ENCODE data around the gene POLN.

POLN gene

DNA sequence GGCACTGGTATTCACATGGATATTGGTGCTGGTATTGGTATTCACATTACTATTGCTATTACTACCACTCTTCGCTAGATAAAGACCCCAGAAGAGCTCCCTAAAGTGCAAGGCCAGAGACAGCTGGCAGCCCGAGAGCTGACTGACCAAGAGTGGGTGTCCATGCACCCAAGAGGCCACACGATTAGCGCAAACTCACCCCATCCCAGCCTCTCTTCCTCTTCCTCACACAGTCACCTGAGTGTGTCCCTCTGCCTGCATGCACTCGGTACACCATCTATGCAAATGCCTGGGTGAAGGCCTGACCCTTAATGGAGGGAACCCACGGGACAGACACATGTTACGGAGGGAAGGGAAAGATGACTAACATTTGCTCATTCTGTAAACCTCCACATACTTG, 86.7 kb downstream of the POLN start:
- no peak for DNase-seq

DNA sequence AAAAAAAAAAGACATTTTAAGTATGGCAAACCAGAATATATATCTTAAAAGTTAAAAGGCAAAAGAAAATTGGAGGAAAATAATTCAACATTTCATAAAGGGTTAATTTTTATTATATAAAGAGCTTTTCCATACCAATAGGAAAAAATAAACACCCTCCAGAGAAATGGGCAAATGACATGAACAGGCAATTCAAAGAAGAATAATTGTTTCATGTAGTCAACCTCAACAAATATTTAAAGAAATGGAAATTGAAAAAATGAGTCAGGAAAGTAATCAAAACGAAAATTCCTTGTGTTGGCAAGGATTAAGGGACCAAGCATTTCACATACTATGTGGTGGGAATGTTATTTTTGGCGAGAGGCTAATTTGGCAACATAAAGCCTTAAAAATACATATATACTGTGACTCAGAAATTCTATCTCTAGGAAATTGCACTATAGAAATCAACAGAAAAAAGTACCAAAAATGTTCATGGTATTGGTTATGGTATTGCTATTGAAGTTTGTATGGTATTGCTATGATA, 87.6 kb downstream of the POLN start:
- DNase-seq = no peak

DNA sequence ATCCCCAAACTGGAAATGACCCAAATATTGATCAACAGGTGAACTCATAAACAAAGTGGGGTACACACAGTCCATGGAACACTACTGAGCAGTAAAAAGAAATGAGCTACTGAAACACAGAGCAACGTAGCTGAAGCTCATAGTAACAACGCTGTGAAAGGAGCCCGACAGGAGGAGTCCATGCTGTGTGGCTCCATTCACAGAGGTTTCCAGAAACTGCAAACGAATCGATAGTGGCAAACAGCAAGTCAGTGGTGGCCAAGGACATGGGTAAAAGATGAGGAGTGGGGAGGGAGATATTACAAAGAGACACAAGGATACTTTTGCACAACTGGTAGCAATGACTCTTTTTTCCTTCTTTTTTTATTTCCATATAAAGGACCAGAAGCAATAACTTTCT, 90.4 kb downstream of the POLN start:
- no peak for DNase-seq

DNA sequence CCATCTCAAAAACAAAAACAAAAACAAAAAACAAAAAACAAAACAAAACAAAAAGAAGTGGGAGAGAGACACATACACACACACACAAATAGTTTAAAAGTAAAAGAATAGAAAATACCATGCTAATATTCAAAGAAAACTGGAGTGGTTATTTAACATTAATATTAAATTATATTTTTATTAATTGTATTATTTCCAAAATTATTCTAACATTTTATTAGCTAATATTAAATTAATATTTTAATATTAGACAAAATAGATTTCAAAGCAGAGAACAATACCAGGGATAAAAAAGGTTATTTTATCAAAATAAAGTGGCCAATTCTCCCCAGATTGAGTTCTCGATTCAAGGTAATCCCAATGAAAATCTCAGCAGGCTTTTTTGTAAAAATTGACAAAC, 91.8 kb downstream of the POLN start:
- DNase-seq = no peak

DNA sequence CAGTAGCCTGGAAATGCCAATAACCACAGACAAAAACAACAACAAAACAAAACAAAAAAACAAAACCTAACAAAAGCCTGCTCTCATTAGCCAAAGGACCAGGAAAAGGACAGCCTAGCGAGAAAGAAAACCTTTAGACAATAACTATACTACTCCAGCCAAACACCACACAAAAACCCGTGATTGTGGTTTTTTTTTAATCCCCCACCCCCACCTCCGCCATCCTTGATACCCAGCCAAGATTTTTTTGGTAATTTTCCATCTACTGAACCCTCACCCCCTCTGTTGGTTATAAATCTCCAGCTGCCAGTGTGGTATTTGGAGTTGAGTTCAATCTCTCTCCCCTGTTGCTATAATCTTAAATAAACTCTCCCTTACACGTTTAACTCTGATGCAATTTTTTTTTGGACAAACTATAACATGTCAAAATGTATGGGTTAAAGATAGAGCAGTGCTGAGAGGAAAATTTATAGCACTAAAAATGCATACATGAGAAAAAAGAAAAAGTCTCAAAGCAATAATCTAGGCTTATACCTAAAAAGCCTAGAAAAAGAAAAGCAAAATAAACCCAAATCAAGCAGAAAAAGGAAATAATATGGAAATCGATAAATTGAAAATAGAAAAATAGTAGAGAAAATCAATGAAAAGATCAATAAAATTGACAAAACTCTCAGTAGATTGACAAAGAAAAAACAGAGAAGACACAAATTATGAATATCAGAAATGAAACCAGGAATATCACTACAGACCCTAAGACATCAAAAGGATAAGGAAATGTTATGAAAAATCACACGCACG, 99.1 kb downstream of the POLN start:
- DNase-seq = no peak

DNA sequence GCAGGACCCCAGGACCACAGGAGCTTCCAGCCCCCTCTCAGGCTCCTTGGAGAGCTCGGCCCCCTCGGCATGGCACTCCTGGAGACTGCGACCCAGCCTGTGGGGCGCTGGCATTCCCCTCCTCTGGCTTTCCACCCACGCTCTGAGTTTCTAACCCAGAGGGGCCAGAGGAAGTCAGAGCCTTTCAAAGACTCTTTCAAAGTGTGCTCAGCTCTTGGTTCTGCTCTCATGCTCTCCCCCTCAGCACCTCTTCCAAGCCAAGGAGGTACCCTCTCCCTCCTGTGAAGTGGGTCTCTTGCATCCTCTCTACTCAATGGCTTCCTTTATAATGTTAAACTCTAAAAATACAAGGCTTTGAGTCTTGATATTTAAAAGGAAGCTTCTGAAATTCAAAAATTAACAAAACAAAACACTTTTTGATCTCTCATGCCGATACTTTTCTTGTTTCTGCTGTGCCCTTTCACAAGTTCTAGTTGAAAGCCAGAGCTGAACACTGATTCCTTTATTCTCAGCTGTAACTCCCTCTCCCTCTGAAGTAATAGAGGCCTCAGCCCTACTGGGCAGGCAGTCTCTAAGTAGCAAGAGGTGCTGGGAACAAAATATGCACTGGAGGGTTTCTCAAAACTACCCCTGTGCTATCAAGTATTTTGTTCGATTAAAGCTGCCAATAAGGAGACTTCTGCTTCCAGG, 100.0 kb downstream of the POLN start:
- DNase-seq = no peak

DNA sequence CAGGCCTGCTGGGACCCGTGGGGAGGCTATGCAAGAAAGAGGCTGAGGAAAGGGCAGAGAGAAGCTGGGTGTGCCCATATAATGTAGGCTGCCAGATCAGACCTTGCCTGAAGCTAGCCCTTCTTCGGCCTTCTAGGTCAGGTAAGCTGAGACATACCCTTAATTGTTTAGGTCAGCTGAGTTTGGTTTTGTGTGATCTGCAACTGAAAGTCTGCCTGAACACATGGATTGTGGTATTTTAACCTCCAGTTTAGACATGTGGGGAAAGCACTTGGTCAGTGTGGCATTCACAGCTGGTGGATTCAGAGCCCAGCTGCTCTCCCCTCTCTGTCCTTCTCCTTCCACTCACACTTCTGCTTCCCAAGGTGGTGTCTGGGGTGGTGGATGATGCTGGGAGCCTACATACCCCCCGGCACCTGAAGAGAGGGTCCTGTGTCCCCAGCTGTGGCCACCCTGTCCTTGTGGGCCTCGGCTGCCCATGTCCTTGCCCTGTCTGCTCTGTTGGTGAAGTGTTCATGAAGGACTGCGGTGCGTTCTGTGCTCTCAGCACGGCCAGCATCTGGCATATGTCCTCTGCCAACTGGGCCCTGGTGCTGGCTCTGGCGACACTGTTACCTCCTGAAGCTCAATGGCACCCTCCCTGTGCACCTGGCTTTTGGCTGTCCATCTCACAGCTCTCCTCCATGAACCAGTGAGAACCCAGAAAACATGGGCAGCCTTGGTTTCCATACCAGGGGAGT, 100.7 kb downstream of the POLN start:
- no peak for DNase-seq

DNA sequence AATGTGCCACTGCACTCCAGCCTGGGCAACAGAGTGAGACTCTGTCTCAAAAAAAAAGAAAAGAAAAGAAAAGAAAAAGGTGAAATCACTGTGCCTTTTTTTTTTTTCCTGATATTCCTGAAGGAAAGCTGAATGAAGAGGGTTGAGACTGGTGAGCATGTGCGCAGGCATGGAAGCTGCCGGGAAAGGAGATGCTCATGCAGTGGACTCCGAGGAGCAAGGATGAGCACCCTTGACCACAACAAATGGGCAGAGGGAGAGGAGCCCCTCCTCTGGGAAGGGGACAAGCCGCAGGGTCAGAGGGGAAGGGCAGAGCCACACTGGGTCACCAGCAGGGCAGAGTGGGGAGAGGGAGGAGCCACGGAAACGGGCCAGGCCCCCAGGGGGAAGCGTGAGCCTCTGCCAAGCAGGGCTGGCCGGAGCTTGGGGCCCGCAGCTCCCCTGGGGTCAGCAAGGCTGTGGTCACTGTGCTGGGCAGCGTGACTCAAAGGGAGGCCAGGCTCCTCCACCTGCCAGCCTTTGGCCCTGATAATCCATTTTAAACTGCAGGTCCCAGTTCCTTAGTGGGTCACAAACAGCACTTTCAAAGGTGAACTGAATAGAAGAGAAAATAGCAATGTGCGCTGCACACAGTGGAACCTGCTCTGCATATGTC, 102.9 kb downstream of the POLN start:
- no peak for DNase-seq

DNA sequence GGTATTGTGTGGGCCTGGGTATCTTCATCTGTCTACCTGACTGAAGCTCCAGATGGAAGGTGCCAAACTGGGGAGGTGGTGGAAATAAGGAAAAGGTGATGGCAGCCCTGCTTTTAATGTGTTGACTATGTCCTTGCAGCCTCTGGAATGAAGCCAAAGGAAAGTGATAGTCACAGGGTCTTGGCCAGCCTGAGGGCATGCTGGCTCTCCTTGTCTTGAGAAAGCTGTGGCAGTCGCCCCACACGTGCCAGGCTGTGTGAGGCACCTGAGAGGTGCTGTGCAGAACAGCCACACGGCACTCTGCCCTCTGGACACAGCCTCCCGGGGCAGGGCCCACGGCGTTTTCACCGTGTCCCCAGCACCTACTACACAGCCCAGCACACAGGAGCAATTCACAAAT, 105.2 kb downstream of the POLN start:
- DNase-seq = no peak

DNA sequence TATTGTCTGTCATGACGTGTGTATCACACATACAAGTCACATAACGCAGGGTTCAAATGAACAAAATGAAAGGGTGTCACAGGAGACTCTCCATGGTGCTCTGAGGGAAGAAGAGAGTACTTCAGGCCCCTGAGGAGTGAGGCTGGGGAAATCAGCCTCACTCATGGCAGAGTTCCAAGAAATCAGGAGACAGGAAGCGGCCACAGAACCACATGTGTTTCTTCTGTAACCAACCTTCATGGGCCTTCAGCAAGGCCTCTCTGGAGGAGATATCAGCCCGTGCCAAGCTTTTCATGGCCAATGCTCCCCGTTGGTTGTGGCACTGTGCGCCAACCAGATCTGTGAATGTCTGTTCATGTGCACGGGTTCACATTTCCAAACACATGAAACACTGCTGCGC, 106.8 kb downstream of the POLN start:
- peak; percentile 33 for DNase-seq

DNA sequence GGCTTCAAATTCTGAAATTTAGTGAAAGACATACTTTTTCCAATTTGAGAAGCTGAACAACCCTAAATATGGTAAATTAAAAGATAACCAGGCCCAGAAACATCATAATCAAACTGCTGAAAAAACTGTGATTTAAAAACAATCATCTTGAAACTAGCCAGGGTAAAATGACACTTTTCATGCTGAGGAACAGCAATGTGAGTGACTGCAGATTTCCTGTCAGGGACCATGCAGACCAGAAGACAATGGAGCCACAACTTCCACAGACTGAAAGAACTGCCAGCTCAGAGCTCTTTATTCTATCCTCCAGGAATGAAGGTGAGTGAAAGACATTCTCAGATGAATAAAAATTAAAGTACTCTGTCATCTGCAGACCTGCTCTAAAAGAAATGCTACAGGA, 109.5 kb downstream of the POLN start:
- DNase-seq = no peak

DNA sequence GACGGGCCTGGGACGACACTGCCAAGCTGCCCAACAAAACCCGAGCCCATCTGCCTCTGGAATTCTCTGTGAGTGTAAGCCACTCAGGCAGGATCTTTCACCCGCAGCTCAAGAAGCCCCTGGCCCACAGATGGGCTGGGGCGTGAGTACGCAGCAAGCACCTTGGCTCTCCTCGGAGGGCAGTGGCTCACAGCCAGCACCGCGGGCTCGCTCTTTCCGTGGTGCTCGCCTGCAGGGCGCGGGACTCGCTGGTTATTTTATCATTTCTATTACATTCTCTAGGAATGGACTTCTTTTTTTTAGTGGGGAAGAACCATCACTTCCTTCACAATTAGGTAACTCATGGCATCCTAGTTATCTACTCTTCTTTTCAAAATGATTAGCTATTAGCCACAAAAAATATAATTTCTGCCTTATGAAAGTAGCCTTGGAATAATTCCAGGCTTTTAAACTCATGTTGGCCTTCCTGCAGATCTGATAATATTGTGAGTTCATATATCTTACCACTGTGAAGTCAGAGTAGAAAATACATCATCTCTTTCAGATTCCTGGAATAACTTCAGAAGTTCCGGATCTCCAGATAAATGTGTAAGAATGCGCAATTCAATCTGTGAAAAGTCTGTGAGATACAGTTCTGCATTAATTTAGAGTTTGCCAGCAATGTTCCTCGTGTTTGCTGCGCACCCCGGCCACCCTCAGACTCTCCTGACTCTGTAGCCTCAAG, 114.2 kb downstream of the POLN start:
- DNase-seq = no peak

DNA sequence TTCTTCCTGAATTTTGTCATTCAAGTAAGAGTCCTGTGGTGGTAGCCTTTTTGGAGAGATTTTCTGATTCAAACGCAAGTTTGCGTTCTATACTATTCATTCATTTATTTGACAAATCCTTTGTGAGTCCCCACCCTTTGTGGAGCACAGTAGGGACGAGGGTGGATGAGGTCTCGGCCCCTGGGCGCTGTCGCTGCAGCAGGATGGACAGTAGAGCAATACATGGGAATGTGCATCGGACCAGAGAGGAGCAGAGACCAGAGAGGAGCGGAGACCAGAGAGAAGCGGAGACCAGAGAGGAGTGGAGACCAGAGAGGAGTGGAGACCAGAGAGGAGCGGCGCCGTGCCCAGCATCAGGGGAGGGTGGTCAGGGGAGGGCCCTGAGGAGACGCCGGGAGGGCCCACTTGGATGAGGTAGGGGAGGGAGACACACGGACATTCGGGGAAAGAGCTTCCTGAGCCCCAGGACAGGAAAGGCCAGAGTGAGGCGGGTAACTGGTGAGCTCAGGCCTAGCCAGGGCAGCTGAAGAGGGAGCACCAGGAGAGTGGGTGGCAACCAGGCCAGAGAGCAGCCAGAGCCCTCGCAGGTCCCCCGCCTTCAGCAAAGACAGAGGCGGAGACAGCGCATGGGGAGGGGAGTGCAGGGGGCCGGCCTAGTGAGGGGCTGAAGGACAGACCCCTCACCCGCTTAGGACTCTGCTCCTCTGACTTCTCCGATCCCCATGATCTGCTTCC, 115.4 kb downstream of the POLN start:
- no peak for DNase-seq

DNA sequence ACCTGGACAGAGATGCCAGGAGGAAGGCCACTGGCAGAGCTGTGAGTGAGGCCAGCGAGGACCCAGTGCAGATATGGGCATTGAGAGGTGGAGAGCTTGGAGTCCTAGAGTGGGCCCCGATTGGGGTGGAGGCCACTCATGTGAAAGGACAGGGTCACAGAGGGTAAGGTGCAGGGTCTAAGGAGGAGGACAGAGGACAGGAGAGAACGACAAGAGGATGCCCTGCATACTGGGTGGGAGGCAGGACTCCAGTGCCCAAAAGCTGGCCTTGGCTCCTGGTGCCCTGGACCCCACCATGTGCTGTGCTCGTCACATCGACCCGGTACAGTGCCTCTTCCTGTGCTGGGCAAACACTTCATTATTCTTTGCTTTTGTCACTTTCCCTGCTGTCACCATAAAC, 116.1 kb downstream of the POLN start:
- DNase-seq = no peak

DNA sequence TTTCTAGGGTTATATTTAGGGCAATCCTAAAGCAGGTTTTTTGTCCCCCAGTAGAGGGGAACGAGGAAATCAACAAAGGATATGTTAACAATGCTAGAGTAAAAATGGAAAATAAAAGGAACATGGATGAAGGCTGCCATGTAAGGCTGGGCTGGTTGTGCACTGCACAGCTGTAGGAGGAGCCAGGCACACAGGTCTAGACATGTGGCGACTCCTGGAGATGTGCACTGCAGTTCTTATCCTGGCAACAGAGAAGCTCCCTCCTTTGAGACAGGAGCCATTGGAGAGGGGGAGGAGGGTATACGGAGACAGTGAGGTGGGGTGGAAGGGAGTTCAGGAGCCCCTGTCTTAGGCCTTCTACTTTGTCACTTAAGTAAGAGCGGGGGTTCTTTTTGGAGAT, 116.9 kb downstream of the POLN start:
- DNase-seq = no peak

DNA sequence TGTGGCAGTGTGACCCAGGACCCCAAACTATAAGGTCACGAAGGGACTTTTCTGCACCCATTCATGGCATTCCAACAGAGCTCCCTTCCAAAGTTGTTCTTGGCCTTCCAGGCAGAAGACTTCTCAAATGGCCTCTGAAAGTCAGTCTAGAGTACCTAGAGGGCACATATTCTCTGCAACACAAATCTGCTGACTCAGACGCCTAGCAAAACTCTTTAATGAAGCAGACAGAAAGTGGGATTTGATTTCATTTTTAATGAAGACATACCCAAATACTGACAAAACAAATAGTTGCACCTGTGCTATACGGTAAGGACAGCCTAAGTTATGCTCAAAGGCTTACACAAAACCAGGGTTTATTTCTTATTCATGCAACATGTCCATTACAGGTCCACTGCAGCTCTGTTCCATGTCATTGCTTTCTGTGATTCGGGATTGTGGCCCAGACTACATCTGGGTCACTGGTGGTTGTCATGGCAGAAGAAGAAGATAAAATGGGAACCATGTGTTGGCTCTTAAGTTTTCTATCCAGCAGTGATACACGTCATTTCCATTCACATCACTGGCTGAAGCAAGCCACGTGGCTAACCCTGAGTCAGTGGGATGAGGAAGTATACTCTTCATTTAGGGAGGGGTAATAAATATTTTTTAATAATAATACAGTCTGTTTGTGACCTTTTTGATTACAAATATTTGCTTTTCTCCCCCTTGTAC, 125.1 kb downstream of the POLN start:
- DNase-seq = no peak

DNA sequence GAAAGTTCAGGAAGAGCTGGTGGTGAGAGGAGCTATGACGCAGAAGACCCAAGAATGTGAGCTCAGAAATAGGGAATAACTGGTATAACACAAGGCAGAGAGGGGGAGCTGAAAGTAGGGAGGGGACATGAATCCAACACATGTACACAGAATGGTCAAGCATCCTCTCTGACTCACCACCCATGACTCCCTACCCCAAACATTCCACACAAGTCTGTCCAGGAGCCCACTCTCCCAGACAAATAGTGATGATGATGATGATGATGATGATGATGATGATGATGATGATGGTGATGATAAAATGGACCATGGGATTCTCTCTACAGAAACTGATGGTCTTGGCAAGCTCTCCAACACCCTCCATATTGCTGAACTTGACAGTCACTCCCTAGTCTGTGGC, 136.4 kb downstream of the POLN start:
- DNase-seq = no peak

DNA sequence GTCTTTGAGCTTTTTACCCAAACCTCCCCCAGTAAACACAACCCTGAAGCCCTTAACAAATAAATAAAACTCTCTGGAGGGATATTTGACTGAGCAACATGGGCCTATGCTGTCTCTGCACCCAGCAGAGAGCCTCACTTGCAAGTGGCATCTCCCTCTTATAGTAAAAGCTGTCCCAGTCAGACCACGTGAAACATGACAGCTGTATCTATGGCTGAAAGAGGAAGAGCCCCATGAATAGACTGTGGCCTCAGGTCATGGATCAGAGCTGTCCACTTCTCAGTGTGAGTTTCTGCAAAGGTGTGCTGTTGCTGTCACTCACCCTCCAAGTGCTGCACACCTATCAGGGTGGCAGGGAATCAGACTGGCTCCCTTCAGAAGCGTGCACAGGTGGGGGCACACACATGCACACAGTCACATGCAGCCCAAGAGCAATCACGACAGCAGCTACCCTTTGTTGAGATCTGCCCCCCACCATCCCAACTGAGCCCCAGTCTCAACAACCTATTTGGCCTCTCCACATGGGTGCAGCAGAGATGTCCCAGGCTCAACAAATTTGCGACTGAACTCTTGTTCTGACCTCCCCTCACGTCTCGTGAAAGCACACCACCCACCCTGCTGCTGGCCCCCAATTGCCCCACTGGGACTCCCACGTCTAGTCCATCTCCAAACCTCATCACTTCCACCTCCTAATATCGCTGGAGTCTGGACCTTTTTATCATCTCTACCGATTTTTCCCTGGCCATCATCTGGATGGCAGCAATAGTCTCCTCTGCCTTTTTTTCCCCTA, 137.2 kb downstream of the POLN start:
- no peak for DNase-seq

DNA sequence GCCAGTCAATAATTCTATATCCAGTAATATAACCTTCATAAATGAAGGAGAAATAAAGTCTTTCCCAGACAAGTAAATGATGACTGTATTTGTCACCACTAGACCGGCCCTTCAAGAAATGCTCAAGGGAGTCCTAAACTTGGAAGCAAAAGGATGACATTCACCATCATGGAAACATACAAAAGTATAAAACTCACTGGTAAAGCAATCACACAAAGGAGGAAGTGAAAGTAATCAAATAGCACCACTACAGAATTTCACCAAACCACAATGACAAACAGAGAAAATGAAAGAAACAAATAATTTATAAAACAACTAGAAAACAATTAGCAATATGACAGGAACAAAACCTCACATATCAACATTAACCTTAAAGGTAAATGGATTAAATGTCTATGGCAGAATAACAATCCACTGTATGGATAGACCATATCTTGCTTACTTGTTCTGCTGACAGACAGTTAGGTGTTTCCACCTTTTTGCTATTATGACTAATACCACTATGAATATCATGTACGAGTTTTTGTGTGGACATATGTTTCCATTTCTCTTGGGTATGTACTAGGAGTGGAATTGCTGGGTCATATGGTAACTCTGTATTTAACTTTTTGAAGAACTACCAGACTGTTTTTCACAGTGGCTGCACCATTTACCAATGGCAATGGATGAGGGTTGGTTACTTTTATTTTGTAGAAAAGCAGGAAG, 137.9 kb downstream of the POLN start:
- no peak for DNase-seq

All from CD4-positive, alpha-beta T cell treated with Interleukin-17A for 1 hour (primary cell).